Caco-2 (cell line): ENCODE results near the gene REG4. TPM values are rescaled to one million over a fixed set of nuclear protein-coding genes. Genes with fewer than 3 reads are reported as not detected.

ENCODE experiments used
- BruUV-seq: library from RNA; stranded (reverse); fragments of 400-500 nt; replicated peaks from 2 replicates; lab custom pipeline; 2021; lab: Mats Ljungman, UMichigan
- CTCF ChIA-PET: fragments of 300-600 bp; sonication (Branson Sonifier 250); formaldehyde crosslinking; loops from one replicate; lab custom pipeline; 2022; ENCODE audit warnings: antibody characterized with exemption; lab: Charles Lee
- POLR2A ChIA-PET: fragments of 300-600 bp; sonication (Branson Sonifier 250); formaldehyde crosslinking; loops from one replicate; lab custom pipeline; 2022; ENCODE audit warnings: antibody characterized with exemption; lab: Charles Lee
- DNase-seq, 2 experiments: peaks; one replicate each; pipeline versions ENCODE4 v3.0.0 to v3.0.0-alpha.2; 2020 to 2022
- H3K27me3 ChIP-seq: replicated peaks from 2 replicates; pipeline ENCODE4 v1.6.0; 2011; ENCODE audit warnings: low read length; ENCODE audit not compliant: control insufficient read depth, insufficient read depth
- H3K36me3 ChIP-seq: 2 replicates; pipeline ENCODE4 v1.5.1; 2011; ENCODE audit warnings: low read length; ENCODE audit not compliant: control insufficient read depth, insufficient read depth
- H3K4me1 ChIP-seq: fragments of 250-450 bp; sonication (Bioruptor Pico); 2 replicates; pipeline ENCODE4 v1.5.1; 2020; ENCODE audit warnings: mild to moderate bottlenecking
- H3K4me3 ChIP-seq: 2 replicates; pipeline ENCODE4 v1.5.1; 2011; ENCODE audit warnings: low read depth, mild to moderate bottlenecking, control low read depth, low read length
- H3K9me3 ChIP-seq: fragments of 250-450 bp; sonication (Bioruptor Pico); 2 replicates; pipeline ENCODE4 v1.5.1; 2020; ENCODE audit warnings: mild to moderate bottlenecking, moderate library complexity
- H3K27ac Mint-ChIP-seq: one replicate; pipeline ENCODE4 v1.8.0; 2022; ENCODE audit warnings: mixed read lengths; ENCODE audit not compliant: unreplicated experiment
- H3K27me3 Mint-ChIP-seq: one replicate; pipeline ENCODE4 v1.8.0; 2022; ENCODE audit warnings: mixed read lengths; ENCODE audit not compliant: insufficient read depth, unreplicated experiment
- H3K36me3 Mint-ChIP-seq: one replicate; pipeline ENCODE4 v1.8.0; 2022; ENCODE audit warnings: mild to moderate bottlenecking, mixed read lengths; ENCODE audit not compliant: insufficient read depth, unreplicated experiment
- H3K4me1 Mint-ChIP-seq: one replicate; pipeline ENCODE4 v1.8.0; 2022; ENCODE audit warnings: low read depth, mixed read lengths; ENCODE audit not compliant: unreplicated experiment
- H3K4me3 Mint-ChIP-seq: one replicate; pipeline ENCODE4 v1.8.0; 2022; ENCODE audit warnings: mild to moderate bottlenecking, moderate library complexity, mixed read lengths; ENCODE audit not compliant: unreplicated experiment
- H3K9me3 Mint-ChIP-seq: one replicate; pipeline ENCODE4 v1.8.0; 2022; ENCODE audit warnings: mixed read lengths; ENCODE audit not compliant: unreplicated experiment
- intact Hi-C: fragments of 100-400 bp; cut with micrococcal nuclease; formaldehyde crosslinking; loops from one replicate; pipeline ENCODE4 v1.10.0; 2022; ENCODE audit not compliant: unreplicated experiment
- total RNA-seq: library from RNA; stranded (reverse); gene quantifications from 2 replicates; pipeline ENCODE4 v1.2.3, GENCODE V29; 2022
- TF ChIP-seq, protein P1 (sequence below), 2 experiments: fragments of 200-600 bp in 1 of 2; IDR thresholded peaks; 1 replicate in 1 of 2; 2 replicates in 1 of 2; pipeline versions ENCODE4 v1.5.1 to v1.8.0; 2011 to 2022; ENCODE audit warnings: antibody characterized with exemption in 1 of 2, control low read depth in 1 of 2, inconsistent platforms in 1 of 2, low read depth in 1 of 2, low read length in 1 of 2, mild to moderate bottlenecking in 1 of 2, moderate library complexity in 1 of 2; ENCODE audit not compliant: insufficient read depth in 1 of 2, severe bottlenecking in 1 of 2, unreplicated experiment in 1 of 2

REG4 gene
- total RNA-seq, 1 experiment from 2014 or later, result 8.0 TPM

DNA sequence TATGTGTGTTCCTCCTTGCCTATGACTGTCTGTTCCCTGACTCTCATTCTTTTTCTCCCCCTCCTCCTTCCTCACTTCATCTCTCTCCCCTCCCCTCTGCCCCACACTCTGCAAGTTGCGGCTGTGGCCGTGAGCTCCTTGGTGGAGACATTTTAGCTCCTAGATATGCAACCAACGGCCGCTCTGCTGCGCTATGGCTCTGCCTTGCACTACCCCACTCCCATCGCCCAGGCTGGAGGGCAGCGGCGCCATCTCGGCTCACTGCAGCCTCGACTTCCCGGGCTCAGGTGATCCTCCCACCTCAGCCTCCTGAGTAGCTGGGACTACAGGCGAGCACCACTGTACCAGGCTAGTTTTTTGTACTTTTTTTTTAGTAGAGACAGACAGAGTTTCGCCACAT, 5.5 kb downstream of the REG4 start:
- Mint-ChIP-seq H3K4me3 (no peak overlapping the region), H3K4me1 (peaks cover 6% of the 10 kb centered on the region), H3K27ac (no peak overlapping the region), H3K9me3 (no peaks in the 10 kb centered on the region), H3K36me3 (no peaks in the 10 kb centered on the region), H3K27me3 (no peaks in the 10 kb centered on the region)
- TF ChIP-seq, protein P1, sequence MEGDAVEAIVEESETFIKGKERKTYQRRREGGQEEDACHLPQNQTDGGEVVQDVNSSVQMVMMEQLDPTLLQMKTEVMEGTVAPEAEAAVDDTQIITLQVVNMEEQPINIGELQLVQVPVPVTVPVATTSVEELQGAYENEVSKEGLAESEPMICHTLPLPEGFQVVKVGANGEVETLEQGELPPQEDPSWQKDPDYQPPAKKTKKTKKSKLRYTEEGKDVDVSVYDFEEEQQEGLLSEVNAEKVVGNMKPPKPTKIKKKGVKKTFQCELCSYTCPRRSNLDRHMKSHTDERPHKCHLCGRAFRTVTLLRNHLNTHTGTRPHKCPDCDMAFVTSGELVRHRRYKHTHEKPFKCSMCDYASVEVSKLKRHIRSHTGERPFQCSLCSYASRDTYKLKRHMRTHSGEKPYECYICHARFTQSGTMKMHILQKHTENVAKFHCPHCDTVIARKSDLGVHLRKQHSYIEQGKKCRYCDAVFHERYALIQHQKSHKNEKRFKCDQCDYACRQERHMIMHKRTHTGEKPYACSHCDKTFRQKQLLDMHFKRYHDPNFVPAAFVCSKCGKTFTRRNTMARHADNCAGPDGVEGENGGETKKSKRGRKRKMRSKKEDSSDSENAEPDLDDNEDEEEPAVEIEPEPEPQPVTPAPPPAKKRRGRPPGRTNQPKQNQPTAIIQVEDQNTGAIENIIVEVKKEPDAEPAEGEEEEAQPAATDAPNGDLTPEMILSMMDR (IDR thresholded peaks at IDR 0.05; ENCODE audit: insufficient read depth in 1 of 2, low read depth in 1 of 2, low read length in 1 of 2, severe bottlenecking in 1 of 2, unreplicated experiment in 1 of 2), result no peak
- no peaks in the 10 kb centered on the region for H3K4me1 ChIP-seq
- no peaks in the 10 kb centered on the region; the same call in 1 of the 2 replicates for H3K36me3 ChIP-seq
- no peak for DNase-seq
- no peak overlapping the region for H3K4me3 ChIP-seq
- no TSS peak for BruUV-seq
- intact Hi-C loops, result loop anchor here (10.0 kb wide), 1 partner anchor 159 kb away; no protein-coding TSS in a partner anchor
- no peaks in the 10 kb centered on the region for H3K27me3 ChIP-seq
- no peaks in the 10 kb centered on the region for H3K9me3 ChIP-seq
- POLR2A ChIA-PET, result no interaction called here
- CTCF ChIA-PET, result no interaction called here

DNA sequence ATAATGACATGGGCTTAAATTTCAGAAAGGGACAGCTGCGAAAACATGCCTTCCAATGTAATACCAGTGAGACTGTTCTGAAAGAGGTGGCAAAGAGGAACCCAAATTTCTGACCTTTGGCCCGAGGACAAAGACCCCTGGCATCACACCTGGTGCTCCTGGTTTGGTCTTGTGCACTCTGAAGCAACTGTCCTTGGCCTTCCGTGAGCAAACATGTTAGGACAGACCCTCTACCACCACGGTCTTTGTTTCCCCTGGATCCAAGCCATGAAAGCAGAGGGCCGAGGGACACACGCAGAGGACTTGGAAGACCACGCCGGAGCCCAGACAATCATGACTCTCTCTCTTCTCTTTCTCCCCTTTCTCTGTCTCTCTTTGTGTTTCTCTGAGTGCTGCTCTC, 6.0 kb downstream of the REG4 start:
- no peak overlapping the region for H3K27ac Mint-ChIP-seq

DNA sequence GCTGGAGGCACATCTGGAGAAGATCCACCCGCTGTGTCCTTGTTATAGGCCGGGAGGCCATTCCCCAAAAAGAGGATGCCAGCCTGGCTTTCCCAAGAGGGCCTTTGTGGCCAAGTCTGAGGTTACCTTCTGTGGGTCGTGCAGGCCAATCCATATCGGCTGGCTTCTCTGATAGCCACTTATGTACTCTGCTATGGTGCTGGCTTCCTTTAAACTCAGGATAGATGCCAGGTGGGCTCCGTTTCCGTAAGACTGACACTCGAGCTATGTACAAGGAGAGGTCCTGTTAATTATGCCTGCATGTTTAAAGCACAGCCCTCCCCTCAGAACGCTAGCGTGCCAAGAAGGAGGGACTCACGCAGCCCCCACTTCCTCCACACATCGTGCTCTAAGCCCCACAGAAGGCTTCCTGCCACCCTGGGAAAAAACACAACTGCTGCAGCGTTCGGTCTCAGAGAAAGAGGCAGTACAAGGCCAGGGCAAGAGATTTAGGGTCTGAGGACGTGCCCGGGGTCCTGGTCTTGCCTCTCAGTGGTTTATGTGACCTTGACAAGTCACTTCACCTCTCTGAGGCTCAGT, 11.6 kb downstream of the REG4 start:
- no peaks in the 10 kb centered on the region for H3K36me3 Mint-ChIP-seq
- H3K9me3 ChIP-seq, result no peaks in the 10 kb centered on the region
- no peaks in the 10 kb centered on the region; the same call in 1 of the 2 replicates for H3K36me3 ChIP-seq
- no peak for DNase-seq
- peaks cover 6% of the 10 kb centered on the region for H3K4me1 Mint-ChIP-seq
- BruUV-seq, result no TSS peak
- ChIA-PET POLR2A (no interaction called here), CTCF (no interaction called here)
- H3K9me3 Mint-ChIP-seq, result no peaks in the 10 kb centered on the region
- H3K4me1 ChIP-seq, result peaks cover 11% of the 10 kb centered on the region
- no peak overlapping the region for H3K4me3 Mint-ChIP-seq
- no peaks in the 10 kb centered on the region for H3K27me3 Mint-ChIP-seq
- intact Hi-C loops, result loop anchor here (10.0 kb wide), 1 partner anchor 165 kb away; no protein-coding TSS in a partner anchor
- no peak overlapping the region for H3K27ac Mint-ChIP-seq
- H3K27me3 ChIP-seq, result no peaks in the 10 kb centered on the region
- H3K4me3 ChIP-seq, result no peak overlapping the region
- TF ChIP-seq, protein P1 (IDR thresholded peaks at IDR 0.05; ENCODE audit: insufficient read depth in 1 of 2, low read depth in 1 of 2, low read length in 1 of 2, severe bottlenecking in 1 of 2, unreplicated experiment in 1 of 2), result no peak

More for the DNA sequence above, 6.0 kb downstream of the REG4 start:
- BruUV-seq, result no TSS peak
- no peak overlapping the region for H3K4me3 ChIP-seq
- TF ChIP-seq, protein P1 (IDR thresholded peaks at IDR 0.05; ENCODE audit: insufficient read depth in 1 of 2, low read depth in 1 of 2, low read length in 1 of 2, severe bottlenecking in 1 of 2, unreplicated experiment in 1 of 2), result no peak
- CTCF ChIA-PET, result no interaction called here
- H3K4me1 Mint-ChIP-seq, result peaks cover 6% of the 10 kb centered on the region
- DNase-seq, result no peak
- no peaks in the 10 kb centered on the region; the same call in 1 of the 2 replicates for H3K36me3 ChIP-seq
- no peaks in the 10 kb centered on the region for H3K36me3 Mint-ChIP-seq
- POLR2A ChIA-PET, result no interaction called here
- intact Hi-C loops, result loop anchor here (10.0 kb wide), 1 partner anchor 160 kb away; no protein-coding TSS in a partner anchor
- H3K4me3 Mint-ChIP-seq, result no peak overlapping the region
- H3K4me1 ChIP-seq, result no peaks in the 10 kb centered on the region
- no peaks in the 10 kb centered on the region for H3K9me3 ChIP-seq
- no peaks in the 10 kb centered on the region for H3K27me3 Mint-ChIP-seq
- no peaks in the 10 kb centered on the region for H3K9me3 Mint-ChIP-seq
- H3K27me3 ChIP-seq, result no peaks in the 10 kb centered on the region
